SU-DHL-6 (cell line): ENCODE measurements around the gene TDP1.

Source experiments
- H2AFZ ChIP-seq: fragments of 200-600 bp; sonication (generic); 2 replicates; pipeline ENCODE4 v1.6.1; 2014; ENCODE audit warnings: low read depth, mild to moderate bottlenecking, moderate library complexity, mixed read lengths, antibody characterized with exemption, low read length; ENCODE audit not compliant: severe bottlenecking
- H3F3A ChIP-seq: fragments of 200-600 bp; shearing (Covaris generic); 2 replicates; pipeline ENCODE4 v1.6.0; 2016; ENCODE audit warnings: antibody characterized with exemption, mild to moderate bottlenecking; ENCODE audit not compliant: insufficient read depth
- H3K27ac ChIP-seq: fragments of 200-600 bp; sonication (generic); 2 replicates; pipeline ENCODE4 v1.5.1; 2016; ENCODE audit warnings: low read depth, mild to moderate bottlenecking, low read length, moderate library complexity, mixed read lengths
- H3K27me3 ChIP-seq: fragments of 200-600 bp; sonication (generic), shearing (Covaris generic); 2 replicates; pipeline ENCODE4 v1.6.0; 2014; ENCODE audit warnings: mild to moderate bottlenecking, low read length
- H3K36me3 ChIP-seq: fragments of 200-600 bp; sonication (generic); 2 replicates; pipeline ENCODE4 v1.6.1; 2014; ENCODE audit warnings: mild to moderate bottlenecking, low read length, mixed read lengths
- H3K4me2 ChIP-seq: fragments of 300-600, 200-600 bp; shearing (Covaris generic), sonication (generic); 2 replicates; pipeline ENCODE4 v1.6.0; 2014; ENCODE audit warnings: low read length, low read depth, mild to moderate bottlenecking; ENCODE audit not compliant: poor library complexity, severe bottlenecking
- H3K4me3 ChIP-seq: fragments of 200-600 bp; sonication (generic); 2 replicates; pipeline ENCODE4 v1.5.1; 2014; ENCODE audit warnings: antibody characterized with exemption, low read length, mild to moderate bottlenecking, mixed read lengths; ENCODE audit not compliant: insufficient read depth, poor library complexity, severe bottlenecking
- H3K79me2 ChIP-seq: fragments of 200-600 bp; sonication (generic); 2 replicates; pipeline ENCODE4 v1.6.1; 2014; ENCODE audit warnings: mild to moderate bottlenecking, low read length, moderate library complexity; ENCODE audit not compliant: insufficient read depth
- H3K9ac ChIP-seq: fragments of 200-600 bp; sonication (generic); 2 replicates; pipeline ENCODE4 v1.7.0; 2014; ENCODE audit warnings: mild to moderate bottlenecking, low read length
- H3K9me2 ChIP-seq: fragments of 200-600 bp; sonication (generic); replicated peaks from 2 replicates; pipeline ENCODE4 v1.6.1; 2014; ENCODE audit warnings: low read length; ENCODE audit not compliant: insufficient read depth
- H3K9me3 ChIP-seq: fragments of 200-600 bp; sonication (generic); 2 replicates; pipeline ENCODE4 v1.6.1; 2014; ENCODE audit warnings: low read length, mixed read lengths; ENCODE audit not compliant: insufficient read depth
- H4K20me1 ChIP-seq: fragments of 200-600 bp; sonication (generic); 2 replicates; pipeline ENCODE4 v1.6.1; 2014; ENCODE audit warnings: low read depth, mild to moderate bottlenecking, antibody characterized with exemption, low read length, moderate library complexity, mixed read lengths
- CTCF ChIP-seq: fragments of 200-600 bp; sonication (generic); IDR thresholded peaks from one replicate; pipeline ENCODE4 v1.5.1; 2017; ENCODE audit warnings: antibody characterized with exemption, mild to moderate bottlenecking, low read length, moderate library complexity; ENCODE audit not compliant: insufficient read depth, poor library complexity, severe bottlenecking
- EZH2phosphoT487 ChIP-seq: fragments of 200-600 bp; sonication (generic), shearing (Covaris generic); conservative IDR thresholded peaks from 2 replicates; pipeline ENCODE4 v1.6.1; 2018; ENCODE audit warnings: mild to moderate bottlenecking, antibody characterized with exemption, low read length, moderate library complexity, mixed read lengths

Gene TDP1

GRCh38 chr14:89908712-89909450 lies 46.8 kb upstream of the TDP1 start:
- Histone ChIP-seq H3F3A (no peaks in the 10 kb centered on the region), H2AFZ (no peak overlapping the region), H3K9me3 (no peaks in the 10 kb centered on the region), H3K27me3 (no peaks in the 10 kb centered on the region), H3K27ac (no peak overlapping the region), H3K79me2 (no peaks in the 10 kb centered on the region), H3K9ac (no peak overlapping the region), H3K36me3 (no peaks in the 10 kb centered on the region), H3K4me2 (no peak overlapping the region), H3K4me3 (no peak overlapping the region), H3K9me2 (no peaks in the 10 kb centered on the region), H4K20me1 (no peaks in the 10 kb centered on the region)
- no peak for TF ChIP-seq CTCF
- TF ChIP-seq EZH2phosphoT487: no peak

GRCh38 chr14:89909586-89909985 lies 46.1 kb upstream of the TDP1 start:
- TF ChIP-seq CTCF (no peak), EZH2phosphoT487 (no peak)
- Histone ChIP-seq H3K9ac (no peak overlapping the region), H3K27ac (no peak overlapping the region), H3K79me2 (no peaks in the 10 kb centered on the region), H2AFZ (no peak overlapping the region), H3K4me2 (no peak overlapping the region), H3K27me3 (no peaks in the 10 kb centered on the region), H3K36me3 (no peaks in the 10 kb centered on the region), H3K9me3 (no peaks in the 10 kb centered on the region), H4K20me1 (no peaks in the 10 kb centered on the region), H3F3A (no peaks in the 10 kb centered on the region), H3K9me2 (no peaks in the 10 kb centered on the region), H3K4me3 (no peak overlapping the region)

- TF ChIP-seq EZH2phosphoT487 (no peak), CTCF (no peak)
- Histone ChIP-seq H3K27ac (no peak overlapping the region), H4K20me1 (no peaks in the 10 kb centered on the region), H3K9ac (no peak overlapping the region), H3K9me3 (no peaks in the 10 kb centered on the region), H3K79me2 (no peaks in the 10 kb centered on the region), H3K4me2 (no peak overlapping the region), H3K4me3 (no peak overlapping the region), H2AFZ (no peak overlapping the region), H3K9me2 (no peaks in the 10 kb centered on the region), H3F3A (no peaks in the 10 kb centered on the region), H3K27me3 (no peaks in the 10 kb centered on the region), H3K36me3 (no peaks in the 10 kb centered on the region)
Observed at GRCh38 chr14:89910691-89911009, 45.1 kb upstream of the TDP1 start.
